HepG2 (cell line): ENCODE results near the gene WHAMM. TPM values are rescaled to one million over a fixed set of nuclear protein-coding genes. Genes with fewer than 3 reads are reported as not detected.

Experiments used
- ATF7 ChIP-seq, 2 experiments: fragments of 450-650 bp in 1 of 2; sonication (generic) in 1 of 2; formaldehyde crosslinking in 1 of 2; IDR thresholded peaks; 2 replicates each; pipeline versions ENCODE4 v1.4.0 to v1.6.1; 2016 to 2020; ENCODE audit warnings: antibody characterized with exemption in 1 of 2, mild to moderate bottlenecking in 1 of 2, missing genetic modification reagents in 1 of 2
- EP300 ChIP-seq, 3 experiments: sonication (generic) in 1 of 3; formaldehyde crosslinking in 1 of 3; IDR thresholded peaks; 2 replicates each; pipeline versions ENCODE4 v1.5.1 to v1.6.1; 2011 to 2020; ENCODE audit warnings: low read depth in 2 of 3, low read length in 2 of 3, borderline replicate concordance in 1 of 3, improper control_type of control experiment in 1 of 3, mild to moderate bottlenecking in 1 of 3, missing genetic modification reagents in 1 of 3, moderate library complexity in 1 of 3
- GATA4 ChIP-seq: sonication (generic); IDR thresholded peaks from 2 replicates; pipeline ENCODE4 v1.6.1; 2016; ENCODE audit warnings: antibody characterized with exemption, low read depth, borderline replicate concordance
- JUNB ChIP-seq: sonication (generic); formaldehyde crosslinking; IDR thresholded peaks from 2 replicates; pipeline ENCODE4 v1.8.0; 2022; ENCODE audit warnings: missing genetic modification reagents, mild to moderate bottlenecking, borderline replicate concordance
- MED1 ChIP-seq: sonication (generic); formaldehyde crosslinking; IDR thresholded peaks from 2 replicates; pipeline ENCODE4 v1.4.0; 2020; ENCODE audit warnings: missing genetic modification reagents
- MEIS1 ChIP-seq: sonication (generic); formaldehyde crosslinking; IDR thresholded peaks from 2 replicates; pipeline ENCODE4 v1.9.0; 2021; ENCODE audit warnings: mild to moderate bottlenecking, missing genetic modification reagents, moderate library complexity, borderline replicate concordance
- POLR2G ChIP-seq: fragments of 200-400 bp; formaldehyde crosslinking; IDR thresholded peaks from 2 replicates; pipeline ENCODE4 v1.6.1; 2018; ENCODE audit warnings: mild to moderate bottlenecking, low read depth, low read length, moderate library complexity
- RXRB ChIP-seq: IDR thresholded peaks from 2 replicates; pipeline ENCODE4 v1.6.1; 2016; ENCODE audit warnings: borderline replicate concordance, missing genetic modification reagents, missing compliant biosample characterization
- SOX6 ChIP-seq, 2 experiments: fragments of 450-650 bp in 1 of 2; sonication (generic) in 1 of 2; formaldehyde crosslinking in 1 of 2; IDR thresholded peaks; 2 replicates each; pipeline versions ENCODE4 v1.4.0 to v1.6.1; 2017 to 2020; ENCODE audit warnings: antibody characterized with exemption in 1 of 2, mild to moderate bottlenecking in 1 of 2, missing genetic modification reagents in 1 of 2
- SPEN ChIP-seq: sonication (generic); formaldehyde crosslinking; IDR thresholded peaks from 2 replicates; pipeline ENCODE4 v1.5.1; 2020; ENCODE audit warnings: low read depth, mild to moderate bottlenecking, missing genetic modification reagents
- YY1 ChIP-seq: IDR thresholded peaks from 2 replicates; pipeline ENCODE4 v1.6.1; 2011; ENCODE audit warnings: low read length, low read depth, moderate library complexity, mild to moderate bottlenecking; ENCODE audit not compliant: insufficient read depth, insufficient replicate concordance
- ZFP36L2 ChIP-seq: sonication (generic); formaldehyde crosslinking; IDR thresholded peaks from 2 replicates; pipeline ENCODE4 v1.4.0; 2020; ENCODE audit warnings: missing genetic modification reagents
- ZNF253 ChIP-seq: sonication (generic); formaldehyde crosslinking; IDR thresholded peaks from 2 replicates; pipeline ENCODE4 v1.8.0; 2022; ENCODE audit warnings: mild to moderate bottlenecking, missing genetic modification reagents, borderline replicate concordance
- ZNF451 ChIP-seq: sonication (generic); formaldehyde crosslinking; IDR thresholded peaks from 2 replicates; pipeline ENCODE4 v1.5.0; 2020; ENCODE audit warnings: mild to moderate bottlenecking, missing genetic modification reagents
- ZNF547 ChIP-seq: sonication (generic); formaldehyde crosslinking; IDR thresholded peaks from 2 replicates; pipeline ENCODE4 v1.5.1; 2020; ENCODE audit warnings: mild to moderate bottlenecking, missing genetic modification reagents
- ZNF558 ChIP-seq: sonication (generic); formaldehyde crosslinking; IDR thresholded peaks from 2 replicates; pipeline ENCODE4 v1.9.0; 2022; ENCODE audit warnings: mild to moderate bottlenecking, missing genetic modification reagents, borderline replicate concordance
- ZNF614 ChIP-seq: IDR thresholded peaks from 2 replicates; pipeline ENCODE4 v1.6.1; 2018; ENCODE audit warnings: missing biosample characterization, missing genetic modification reagents, inconsistent platforms, borderline replicate concordance
- ZNF75D ChIP-seq: sonication (generic); formaldehyde crosslinking; IDR thresholded peaks from 2 replicates; pipeline ENCODE4 v1.8.1; 2023; ENCODE audit warnings: missing genetic modification reagents, mild to moderate bottlenecking, borderline replicate concordance
- ZSCAN29 ChIP-seq: sonication (generic); formaldehyde crosslinking; conservative IDR thresholded peaks from 2 replicates; pipeline ENCODE4 v1.4.0; 2020; ENCODE audit warnings: mild to moderate bottlenecking, missing genetic modification reagents
- polyA plus RNA-seq, 8 experiments: library from polyadenylated mRNA; depleted of rRNA in 3 of 8; stranded (reverse) in 7 of 8; unstranded in 1 of 8; fragments of >200 nt; fragmentation: Illumina TruSeq in 4 of 8; extraction: Trizol in 4 of 8; gene quantifications; 2 replicates each; pipeline versions ENCODE4 v1.2.1 to v1.2.3, GENCODE V29; 2011 to 2016; ENCODE audit warnings: low read depth in 4 of 8, missing spikeins in 1 of 8, mixed read lengths in 1 of 8; ENCODE audit not compliant: insufficient read depth in 1 of 8
- total RNA-seq, 5 experiments: library from RNA; depleted of rRNA; stranded (reverse); fragments of >200 nt; fragmentation: Illumina TruSeq; extraction: Trizol; gene quantifications; 2 replicates each; pipeline ENCODE4 v1.2.3, GENCODE V29; 2016; ENCODE audit warnings: low read depth in 1 of 5
- TF ChIP-seq, protein P1 (sequence below): sonication (generic); formaldehyde crosslinking; IDR thresholded peaks from 2 replicates; pipeline ENCODE4 v1.4.0; 2020; ENCODE audit warnings: missing genetic modification reagents
- TF ChIP-seq, protein P2 (sequence below): sonication (generic); formaldehyde crosslinking; IDR thresholded peaks from 2 replicates; pipeline ENCODE4 v1.5.0; 2020; ENCODE audit warnings: mild to moderate bottlenecking, missing genetic modification reagents, moderate library complexity
- TF ChIP-seq, protein P3 (sequence below): sonication (generic); formaldehyde crosslinking; IDR thresholded peaks from 2 replicates; pipeline ENCODE4 v1.5.0; 2020; ENCODE audit warnings: mild to moderate bottlenecking, missing genetic modification reagents, borderline replicate concordance

The WHAMM gene
- total and polyA plus RNA-seq, 2 of the 13 experiments (the other 11 are each of a cell fraction or from before 2014, with no cell fraction given), result 2.9 to 3.0 TPM

DNA sequence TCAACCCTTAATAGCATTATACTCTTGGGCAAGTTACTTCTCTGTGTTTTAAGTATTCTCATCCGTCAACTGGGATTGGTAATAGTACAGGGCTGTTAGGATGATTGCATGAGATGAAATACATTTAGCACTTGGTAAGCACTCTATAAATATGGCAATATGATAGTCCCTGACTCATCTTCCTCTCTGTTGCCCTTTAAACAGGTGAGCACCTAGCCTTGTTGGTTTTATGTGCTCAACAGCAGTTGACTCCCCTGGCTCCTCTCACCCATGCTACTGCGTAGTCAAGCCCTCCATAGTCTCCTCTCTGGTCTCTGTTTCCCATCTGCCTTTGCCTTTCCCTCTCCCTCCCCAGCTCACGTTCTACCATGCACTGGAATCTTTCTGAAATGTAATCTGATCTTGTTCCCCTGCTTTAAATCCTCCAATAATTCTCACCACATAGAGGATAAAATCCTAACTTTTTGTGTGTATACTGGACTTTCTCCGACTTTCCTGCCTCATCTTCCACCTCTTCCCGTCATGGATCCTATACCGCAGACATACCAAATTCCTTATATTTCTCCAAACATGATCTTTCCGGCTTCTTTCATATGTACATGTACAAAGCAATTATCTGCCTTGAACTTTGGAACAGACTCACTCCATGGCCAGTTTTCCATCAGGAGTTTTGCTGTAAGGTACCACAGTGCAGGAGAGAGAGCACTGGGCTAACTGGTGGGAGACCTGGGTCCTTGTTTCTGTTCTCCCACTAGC is 45.9 kb upstream of the WHAMM start (continued):
- TF ChIP-seq SPEN (no peak), ZNF614 (0 out of 2 replicates have a peak, but pooled peaks have one; percentile 49), GATA4 (no peak), ZNF547 (CRISPR knock-in tag) (no peak), MED1 (CRISPR knock-in tag) (peak; percentile 78), MEIS1 (CRISPR knock-in tag) (no peak), ZNF451 (no peak), SOX6 (IDR thresholded peaks at IDR 0.05) (no peak), SOX6 (CRISPR knock-in tag; IDR thresholded peaks at IDR 0.05) (peak; percentile 59), POLR2G (no peak), JUNB (CRISPR knock-in tag) (no peak), YY1 (no peak), ZSCAN29 (CRISPR knock-in tag) (0 out of 2 replicates have a peak, but pooled peaks have one; percentile 16), ZNF253 (CRISPR knock-in tag) (no peak), RXRB (CRISPR knock-in tag) (peak; percentile 38; the same call in 1 of the 2 replicates), EP300 (IDR thresholded peaks at IDR 0.05; ENCODE audit: low read depth in 2 of 2, low read length in 2 of 2) (peak in 1 of 2 experiments; percentile 64; a peak in 1 of 4 replicates), EP300 (CRISPR knock-in tag; IDR thresholded peaks at IDR 0.05; ENCODE audit: borderline replicate concordance) (peak; percentile 33; the same call in 1 of the 2 replicates), ZFP36L2 (CRISPR knock-in tag) (no peak), ZNF558 (CRISPR knock-in tag) (no peak), ZNF75D (no peak), ATF7 (IDR thresholded peaks at IDR 0.05) (no peak), ATF7 (CRISPR knock-in tag; IDR thresholded peaks at IDR 0.05) (no peak)
- TF ChIP-seq, protein P1, sequence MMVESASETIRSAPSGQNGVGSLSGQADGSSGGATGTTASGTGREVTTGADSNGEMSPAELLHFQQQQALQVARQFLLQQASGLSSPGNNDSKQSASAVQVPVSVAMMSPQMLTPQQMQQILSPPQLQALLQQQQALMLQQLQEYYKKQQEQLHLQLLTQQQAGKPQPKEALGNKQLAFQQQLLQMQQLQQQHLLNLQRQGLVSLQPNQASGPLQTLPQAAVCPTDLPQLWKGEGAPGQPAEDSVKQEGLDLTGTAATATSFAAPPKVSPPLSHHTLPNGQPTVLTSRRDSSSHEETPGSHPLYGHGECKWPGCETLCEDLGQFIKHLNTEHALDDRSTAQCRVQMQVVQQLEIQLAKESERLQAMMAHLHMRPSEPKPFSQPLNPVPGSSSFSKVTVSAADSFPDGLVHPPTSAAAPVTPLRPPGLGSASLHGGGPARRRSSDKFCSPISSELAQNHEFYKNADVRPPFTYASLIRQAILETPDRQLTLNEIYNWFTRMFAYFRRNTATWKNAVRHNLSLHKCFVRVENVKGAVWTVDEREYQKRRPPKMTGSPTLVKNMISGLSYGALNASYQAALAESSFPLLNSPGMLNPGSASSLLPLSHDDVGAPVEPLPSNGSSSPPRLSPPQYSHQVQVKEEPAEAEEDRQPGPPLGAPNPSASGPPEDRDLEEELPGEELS (CRISPR knock-in tag), result 0 out of 2 replicates have a peak, but pooled peaks have one; percentile 29
- TF ChIP-seq, protein P2, sequence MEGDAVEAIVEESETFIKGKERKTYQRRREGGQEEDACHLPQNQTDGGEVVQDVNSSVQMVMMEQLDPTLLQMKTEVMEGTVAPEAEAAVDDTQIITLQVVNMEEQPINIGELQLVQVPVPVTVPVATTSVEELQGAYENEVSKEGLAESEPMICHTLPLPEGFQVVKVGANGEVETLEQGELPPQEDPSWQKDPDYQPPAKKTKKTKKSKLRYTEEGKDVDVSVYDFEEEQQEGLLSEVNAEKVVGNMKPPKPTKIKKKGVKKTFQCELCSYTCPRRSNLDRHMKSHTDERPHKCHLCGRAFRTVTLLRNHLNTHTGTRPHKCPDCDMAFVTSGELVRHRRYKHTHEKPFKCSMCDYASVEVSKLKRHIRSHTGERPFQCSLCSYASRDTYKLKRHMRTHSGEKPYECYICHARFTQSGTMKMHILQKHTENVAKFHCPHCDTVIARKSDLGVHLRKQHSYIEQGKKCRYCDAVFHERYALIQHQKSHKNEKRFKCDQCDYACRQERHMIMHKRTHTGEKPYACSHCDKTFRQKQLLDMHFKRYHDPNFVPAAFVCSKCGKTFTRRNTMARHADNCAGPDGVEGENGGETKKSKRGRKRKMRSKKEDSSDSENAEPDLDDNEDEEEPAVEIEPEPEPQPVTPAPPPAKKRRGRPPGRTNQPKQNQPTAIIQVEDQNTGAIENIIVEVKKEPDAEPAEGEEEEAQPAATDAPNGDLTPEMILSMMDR (CRISPR knock-in tag), result no peak
- TF ChIP-seq, protein P3, sequence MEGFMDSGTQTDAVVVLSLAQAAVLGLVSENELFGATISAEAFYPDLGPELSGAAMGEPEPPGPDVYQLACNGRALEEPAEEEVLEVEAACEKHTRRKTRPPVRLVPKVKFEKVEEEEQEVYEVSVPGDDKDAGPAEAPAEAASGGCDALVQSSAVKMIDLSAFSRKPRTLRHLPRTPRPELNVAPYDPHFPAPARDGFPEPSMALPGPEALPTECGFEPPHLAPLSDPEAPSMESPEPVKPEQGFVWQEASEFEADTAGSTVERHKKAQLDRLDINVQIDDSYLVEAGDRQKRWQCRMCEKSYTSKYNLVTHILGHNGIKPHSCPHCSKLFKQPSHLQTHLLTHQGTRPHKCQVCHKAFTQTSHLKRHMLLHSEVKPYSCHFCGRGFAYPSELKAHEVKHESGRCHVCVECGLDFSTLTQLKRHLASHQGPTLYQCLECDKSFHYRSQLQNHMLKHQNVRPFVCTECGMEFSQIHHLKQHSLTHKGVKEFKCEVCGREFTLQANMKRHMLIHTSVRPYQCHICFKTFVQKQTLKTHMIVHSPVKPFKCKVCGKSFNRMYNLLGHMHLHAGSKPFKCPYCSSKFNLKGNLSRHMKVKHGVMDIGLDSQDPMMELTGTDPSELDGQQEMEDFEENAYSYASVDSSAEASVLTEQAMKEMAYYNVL, result 0 out of 2 replicates have a peak, but pooled peaks have one; percentile 20
